Esophagus squamous epithelium (tissue), 4 donors: ENCODE results near the gene NSUN6.

Experiments used
- CTCF ChIP-seq, 6 experiments: fragments of 450-650 bp in 4 of 6; fragments of 200-600 bp in 2 of 6; sonication (generic) in 2 of 6; IDR thresholded peaks; one replicate each; pipeline ENCODE4 v1.5.1; 2016 to 2019; ENCODE audit warnings: antibody characterized with exemption in 6 of 6, mild to moderate bottlenecking in 4 of 6, moderate library complexity in 4 of 6
- POLR2A ChIP-seq, 4 donors: fragments of 450-650 bp; IDR thresholded peaks; one replicate each; pipeline ENCODE4 v1.6.1; 2017; ENCODE audit warnings: antibody characterized with exemption in 4 of 4, mild to moderate bottlenecking in 4 of 4, moderate library complexity in 3 of 4

- TF ChIP-seq POLR2A (IDR thresholded peaks at IDR 0.05): no peak
- TF ChIP-seq CTCF (IDR thresholded peaks at IDR 0.05): no peak
Measured at GRCh38 chr10:18687195-18687594, 35.8 kb upstream of the NSUN6 start.
